KMS-11 (cell line): Measurements from ENCODE around the gene SLC2A10.

Source experiments
- H2AFZ ChIP-seq: fragments of 200-600 bp; sonication (generic); 2 replicates; pipeline ENCODE4 v1.6.1; 2016; ENCODE audit warnings: antibody characterized with exemption, mixed run types, low read depth
- H3K27ac ChIP-seq: fragments of 200-600 bp; sonication (generic); 2 replicates; pipeline ENCODE4 v1.6.1; 2016; ENCODE audit warnings: mild to moderate bottlenecking, mixed run types
- H3K27me3 ChIP-seq: fragments of 200-600 bp; sonication (generic); 2 replicates; pipeline ENCODE4 v1.6.1; 2017; ENCODE audit warnings: mild to moderate bottlenecking, low read depth, mixed run types, moderate library complexity; ENCODE audit not compliant: insufficient read depth
- H3K36me3 ChIP-seq: fragments of 200-600 bp; sonication (generic); 2 replicates; pipeline ENCODE4 v1.6.1; 2017; ENCODE audit warnings: mild to moderate bottlenecking, mixed run types; ENCODE audit not compliant: insufficient read depth
- H3K4me1 ChIP-seq: fragments of 200-600 bp; sonication (generic); 2 replicates; pipeline ENCODE4 v1.6.1; 2016; ENCODE audit warnings: mild to moderate bottlenecking, low read depth, mixed run types; ENCODE audit not compliant: poor library complexity, severe bottlenecking
- H3K4me2 ChIP-seq: fragments of 200-600 bp; sonication (generic); 2 replicates; pipeline ENCODE4 v1.7.0; 2016; ENCODE audit warnings: mild to moderate bottlenecking, mixed run types
- H3K4me3 ChIP-seq: fragments of 200-600 bp; sonication (generic); IDR thresholded peaks from 2 replicates; pipeline ENCODE4 v1.6.1; 2017; ENCODE audit warnings: low read depth, low read length, mixed read lengths; ENCODE audit not compliant: insufficient read depth
- H3K79me2 ChIP-seq: fragments of 200-600 bp; sonication (generic); 2 replicates; pipeline ENCODE4 v1.6.1; 2016; ENCODE audit warnings: low read depth, mixed run types; ENCODE audit not compliant: insufficient read depth
- H3K9ac ChIP-seq: fragments of 200-600 bp; sonication (generic); 2 replicates; pipeline ENCODE4 v1.6.1; 2016; ENCODE audit warnings: mild to moderate bottlenecking, mixed run types
- H4K20me1 ChIP-seq: fragments of 200-600 bp; sonication (generic); 2 replicates; pipeline ENCODE4 v1.6.1; 2016; ENCODE audit warnings: mild to moderate bottlenecking, mixed run types; ENCODE audit not compliant: insufficient read depth
- CTCF ChIP-seq: fragments of 200-600 bp; sonication (generic); conservative IDR thresholded peaks from 2 replicates; pipeline ENCODE4 v1.6.1; 2017; ENCODE audit warnings: low read depth, mild to moderate bottlenecking, antibody characterized with exemption, low read length, moderate library complexity, mixed read lengths

The SLC2A10 gene

GRCh38 chr20:46703435-46703834, 6.0 kb upstream of the SLC2A10 start:
- no peak overlapping the region for H2AFZ ChIP-seq
- H3K4me3 ChIP-seq: no peak overlapping the region
- no peaks in the 10 kb centered on the region for H4K20me1 ChIP-seq
- H3K27ac ChIP-seq: no peak overlapping the region
- no peaks in the 10 kb centered on the region for H3K4me1 ChIP-seq
- no peak overlapping the region for H3K9ac ChIP-seq
- no peaks in the 10 kb centered on the region for H3K36me3 ChIP-seq
- no peaks in the 10 kb centered on the region for H3K79me2 ChIP-seq
- H3K4me2 ChIP-seq: no peak overlapping the region
- no peaks in the 10 kb centered on the region for H3K27me3 ChIP-seq
- TF ChIP-seq CTCF: no peak

- Histone ChIP-seq H3K9ac (no peak overlapping the region), H2AFZ (no peak overlapping the region), H4K20me1 (no peaks in the 10 kb centered on the region), H3K36me3 (no peaks in the 10 kb centered on the region), H3K27me3 (no peaks in the 10 kb centered on the region), H3K4me3 (no peak overlapping the region), H3K4me1 (no peaks in the 10 kb centered on the region), H3K4me2 (no peak overlapping the region), H3K27ac (no peak overlapping the region), H3K79me2 (no peaks in the 10 kb centered on the region)
- no peak for TF ChIP-seq CTCF
Measured at GRCh38 chr20:46704714-46705377, 4.6 kb upstream of the SLC2A10 start.

GRCh38 chr20:46705378-46705729, 4.1 kb upstream of the SLC2A10 start:
- no peak overlapping the region for H3K9ac ChIP-seq
- no peaks in the 10 kb centered on the region for H3K4me1 ChIP-seq
- no peaks in the 10 kb centered on the region for H3K36me3 ChIP-seq
- no peaks in the 10 kb centered on the region for H3K27me3 ChIP-seq
- no peak for TF ChIP-seq CTCF
- no peak overlapping the region for H3K4me2 ChIP-seq
- no peaks in the 10 kb centered on the region for H3K79me2 ChIP-seq
- H4K20me1 ChIP-seq: no peaks in the 10 kb centered on the region
- no peak overlapping the region for H3K27ac ChIP-seq
- no peak overlapping the region for H2AFZ ChIP-seq
- no peak overlapping the region for H3K4me3 ChIP-seq

- H3K4me1 ChIP-seq: no peaks in the 10 kb centered on the region
- no peak overlapping the region for H3K27ac ChIP-seq
- no peaks in the 10 kb centered on the region for H3K27me3 ChIP-seq
- no peak overlapping the region for H2AFZ ChIP-seq
- H3K4me3 ChIP-seq: no peak overlapping the region
- no peak overlapping the region for H3K4me2 ChIP-seq
- H3K9ac ChIP-seq: no peak overlapping the region
- no peaks in the 10 kb centered on the region for H4K20me1 ChIP-seq
- no peaks in the 10 kb centered on the region for H3K36me3 ChIP-seq
- TF ChIP-seq CTCF: no peak
- H3K79me2 ChIP-seq: no peaks in the 10 kb centered on the region
Measured at GRCh38 chr20:46706242-46706641, 3.2 kb upstream of the SLC2A10 start.
